Neuronal stem cell (in vitro differentiated cells): ENCODE measurements around the gene DGCR2.
"Not testable (repeated sequence)": the region's sequence is repeated elsewhere in the genome, so short reads cannot be mapped to it uniquely, and the experiment has no call there.

Source experiments
- DNase-seq: peaks from one replicate; pipeline ENCODE4 v3.0.0-alpha.2; 2013; ENCODE audit warnings: low spot score
- H2AFZ ChIP-seq: one replicate; pipeline ENCODE4 v1.6.1; 2013; ENCODE audit warnings: mild to moderate bottlenecking, low read length, inconsistent platforms
- H2AK5ac ChIP-seq: 2 replicates; pipeline ENCODE4 v1.6.1; 2013; ENCODE audit warnings: low read depth, mild to moderate bottlenecking, inconsistent platforms, low read length, moderate library complexity, mixed read lengths
- H2BK120ac ChIP-seq: 2 replicates; pipeline ENCODE4 v1.6.1; 2013; ENCODE audit warnings: low read depth, mild to moderate bottlenecking, inconsistent platforms, low read length, moderate library complexity, mixed read lengths
- H2BK12ac ChIP-seq: one replicate; pipeline ENCODE4 v1.6.1; 2013; ENCODE audit warnings: low read length, inconsistent platforms
- H2BK15ac ChIP-seq: 2 replicates; pipeline ENCODE4 v1.6.1; 2013; ENCODE audit warnings: mild to moderate bottlenecking, low read length, inconsistent platforms, mixed read lengths
- H2BK5ac ChIP-seq: one replicate; pipeline ENCODE4 v1.6.1; 2013; ENCODE audit warnings: inconsistent platforms, mild to moderate bottlenecking, low read length, moderate library complexity
- H3K14ac ChIP-seq: one replicate; pipeline ENCODE4 v1.6.1; 2013; ENCODE audit warnings: low read length, inconsistent platforms
- H3K18ac ChIP-seq: 2 replicates; pipeline ENCODE4 v1.6.1; 2013; ENCODE audit warnings: low read length, inconsistent platforms
- H3K23ac ChIP-seq: 2 replicates; pipeline ENCODE4 v1.6.1; 2013; ENCODE audit warnings: low read depth, mild to moderate bottlenecking, mixed read lengths, low read length, inconsistent platforms; ENCODE audit not compliant: poor library complexity
- H3K27ac ChIP-seq: replicated peaks from 3 replicates; pipeline ENCODE4 v1.5.1; 2013; ENCODE audit warnings: low read length, inconsistent platforms
- H3K27me3 ChIP-seq, 3 experiments: 2 replicates each; pipeline ENCODE4 v1.6.1; 2013; ENCODE audit warnings: low read length in 3 of 3, mild to moderate bottlenecking in 2 of 3, inconsistent platforms in 1 of 3, low read depth in 1 of 3, mixed read lengths in 1 of 3, moderate library complexity in 1 of 3; ENCODE audit not compliant: control insufficient read depth in 3 of 3, insufficient read depth in 3 of 3
- H3K36me3 ChIP-seq, 2 donors: replicated peaks in 1 of 2; 2 replicates each; pipeline ENCODE4 v1.6.1; 2013; ENCODE audit warnings: low read length in 2 of 2; ENCODE audit not compliant: control insufficient read depth in 2 of 2, insufficient read depth in 2 of 2
- H3K4ac ChIP-seq: 2 replicates; pipeline ENCODE4 v1.6.1; 2013; ENCODE audit warnings: inconsistent platforms, mild to moderate bottlenecking, low read length, moderate library complexity
- H3K4me1 ChIP-seq, 2 donors: 1 replicate in 1 of 2; 2 replicates in 1 of 2; pipeline ENCODE4 v1.6.1; 2013; ENCODE audit warnings: low read length in 2 of 2, low read depth in 1 of 2; ENCODE audit not compliant: control insufficient read depth in 2 of 2, insufficient read depth in 1 of 2
- H3K4me2 ChIP-seq: one replicate; pipeline ENCODE4 v1.6.1; 2013; ENCODE audit warnings: mild to moderate bottlenecking, low read length, inconsistent platforms; ENCODE audit not compliant: insufficient read depth, poor library complexity, severe bottlenecking
- H3K4me3 ChIP-seq, 2 donors: 2 replicates each; pipeline ENCODE4 v1.5.1; 2013; ENCODE audit warnings: low read length in 2 of 2, mild to moderate bottlenecking in 2 of 2, inconsistent platforms in 1 of 2, moderate library complexity in 1 of 2
- H3K79me1 ChIP-seq: one replicate; pipeline ENCODE4 v1.6.1; 2013; ENCODE audit warnings: low read depth, mild to moderate bottlenecking, inconsistent platforms, low read length, moderate library complexity
- H3K9ac ChIP-seq: one replicate; pipeline ENCODE4 v1.6.1; 2013; ENCODE audit warnings: mild to moderate bottlenecking, low read depth, low read length, inconsistent platforms; ENCODE audit not compliant: poor library complexity
- H3K9me3 ChIP-seq, 2 donors: replicated peaks in 1 of 2; 2 replicates each; pipeline versions ENCODE3 to v1.6.1; 2013; ENCODE audit warnings: low read length in 2 of 2, mild to moderate bottlenecking in 2 of 2, inconsistent platforms in 1 of 2, low read depth in 1 of 2, mixed read lengths in 1 of 2, moderate library complexity in 1 of 2; ENCODE audit not compliant: control insufficient read depth in 2 of 2, insufficient read depth in 1 of 2
- H4K8ac ChIP-seq: one replicate; pipeline ENCODE4 v1.6.1; 2013; ENCODE audit warnings: low read depth, mild to moderate bottlenecking, inconsistent platforms, low read length, moderate library complexity
- H4K91ac ChIP-seq: one replicate; pipeline ENCODE4 v1.6.1; 2013; ENCODE audit warnings: low read length, low read depth, mild to moderate bottlenecking, inconsistent platforms; ENCODE audit not compliant: poor library complexity
- WGBS, 2 donors: extraction: QIAGEN DNeasy Blood & Tissue Kit; methylation state at CpG; one replicate each; pipeline ENCODE4 v1.1.7; 2013; ENCODE audit warnings: missing lambda C conversion rate in 2 of 2, mixed read lengths in 1 of 2; ENCODE audit not compliant: insufficient read length in 2 of 2, insufficient replicate concordance in 1 of 2; ENCODE audit errors: extremely low coverage in 2 of 2; 5-methylcytosine and 5-hydroxymethylcytosine counted together

DGCR2 gene

DNA sequence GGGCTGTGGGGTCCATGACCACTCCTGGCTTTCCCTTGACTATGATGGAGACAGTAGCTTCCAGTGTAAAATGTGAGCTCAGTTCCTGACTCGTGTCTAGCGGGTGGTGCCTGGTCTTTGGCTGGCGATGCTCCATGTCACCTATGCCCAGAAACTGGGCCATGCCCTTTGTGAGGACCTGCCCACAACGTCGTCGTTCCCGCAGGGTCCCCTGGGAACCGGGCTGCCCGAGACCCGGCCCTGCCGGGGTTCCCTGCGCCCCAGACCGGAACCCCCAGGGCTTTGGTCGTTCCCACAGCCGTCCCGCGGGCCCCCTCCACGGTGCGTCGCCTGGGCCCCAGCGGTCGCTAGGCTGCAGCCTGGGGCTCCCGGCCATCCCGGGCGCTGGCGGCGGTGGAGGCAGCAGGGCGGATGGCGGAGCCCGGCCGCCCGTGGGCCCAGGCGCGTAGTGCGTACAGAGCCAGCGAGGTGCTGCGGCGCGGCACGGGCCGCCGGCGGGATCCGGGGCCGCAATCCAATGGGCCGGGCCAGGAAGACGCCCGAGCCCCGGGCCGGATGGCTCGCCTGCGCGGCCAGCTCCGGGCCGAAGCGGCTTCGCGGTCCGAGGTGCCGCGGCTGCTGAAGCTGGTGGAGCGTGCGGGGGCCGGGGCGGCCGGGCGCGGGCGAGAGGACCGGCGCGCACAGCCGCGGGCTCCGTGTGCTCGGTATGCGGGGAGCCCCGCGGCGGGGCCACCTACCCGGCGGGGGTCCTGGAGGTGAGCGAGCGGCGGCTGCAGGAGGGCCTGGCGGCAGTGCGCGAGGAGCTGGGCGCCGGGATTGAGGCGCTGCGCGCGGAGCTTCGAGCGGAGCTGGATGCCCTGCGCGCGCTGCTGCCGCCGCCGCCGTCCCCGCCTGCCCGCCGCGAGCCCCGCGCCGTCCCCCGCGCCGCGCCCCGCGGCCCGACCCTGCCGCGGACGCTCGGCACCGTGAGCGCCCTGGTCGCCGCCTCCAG lies 92.8 kb downstream of the DGCR2 start:
- not testable (repeated sequence) for H2BK15ac ChIP-seq, H2BK5ac ChIP-seq, DNase-seq, H3K27ac ChIP-seq, H3K4me3 ChIP-seq, H4K8ac ChIP-seq, H3K14ac ChIP-seq, H2BK12ac ChIP-seq, H2AK5ac ChIP-seq, H2BK120ac ChIP-seq, H4K91ac ChIP-seq, H3K23ac ChIP-seq, H3K9ac ChIP-seq, H3K79me1 ChIP-seq, H3K36me3 ChIP-seq, H3K4ac ChIP-seq, H3K9me3 ChIP-seq, H3K4me1 ChIP-seq
- no CpG with 5 or more reads among the region's 125 CpGs for WGBS, 2 donors
- Histone ChIP-seq H3K4me2 (peak overlapping the region; percentile 54), H3K18ac (peak overlapping the region; percentile 48), H2AFZ (peak overlapping the region; percentile 49), H3K27me3 (peaks cover 0 to 27% (median 20%) of the 10 kb centered on the region in 3 experiments)

DNA sequence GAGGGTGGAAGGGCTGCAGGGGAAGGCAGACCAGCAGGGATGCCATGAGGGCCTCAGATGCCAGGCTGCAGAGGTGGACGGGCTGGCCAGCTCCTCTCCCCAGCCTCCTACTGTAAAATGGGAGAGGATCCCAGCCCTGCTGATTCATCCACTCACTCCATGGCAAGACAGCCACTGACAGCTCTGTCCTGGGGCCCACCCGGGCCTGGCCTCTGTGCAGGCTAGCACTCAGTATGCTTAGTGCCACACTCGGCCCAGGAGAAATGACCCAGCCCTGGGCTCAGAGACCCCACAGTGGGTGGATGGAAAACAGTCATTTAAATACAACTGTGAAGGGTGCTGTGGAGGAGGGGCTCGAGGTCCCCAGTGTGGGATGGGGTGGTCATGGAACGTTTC lies 94.2 kb downstream of the DGCR2 start:
- H2BK12ac ChIP-seq, H3K27ac ChIP-seq, H3K23ac ChIP-seq, DNase-seq, H3K79me1 ChIP-seq, H2BK15ac ChIP-seq, H3K9ac ChIP-seq, H2BK120ac ChIP-seq, H2AK5ac ChIP-seq, H3K36me3 ChIP-seq, H3K4ac ChIP-seq, H2BK5ac ChIP-seq, H3K4me2 ChIP-seq, H3K4me3 ChIP-seq, H3K14ac ChIP-seq, H2AFZ ChIP-seq, H4K8ac ChIP-seq, H3K18ac ChIP-seq, H3K4me1 ChIP-seq, H4K91ac ChIP-seq, H3K9me3 ChIP-seq: not testable (repeated sequence)
- peaks cover 0 to 27% (median 20%) of the 10 kb centered on the region in 3 experiments for H3K27me3 ChIP-seq
- WGBS, 2 donors: no CpG with 5 or more reads among the region's 5 CpGs

DNA sequence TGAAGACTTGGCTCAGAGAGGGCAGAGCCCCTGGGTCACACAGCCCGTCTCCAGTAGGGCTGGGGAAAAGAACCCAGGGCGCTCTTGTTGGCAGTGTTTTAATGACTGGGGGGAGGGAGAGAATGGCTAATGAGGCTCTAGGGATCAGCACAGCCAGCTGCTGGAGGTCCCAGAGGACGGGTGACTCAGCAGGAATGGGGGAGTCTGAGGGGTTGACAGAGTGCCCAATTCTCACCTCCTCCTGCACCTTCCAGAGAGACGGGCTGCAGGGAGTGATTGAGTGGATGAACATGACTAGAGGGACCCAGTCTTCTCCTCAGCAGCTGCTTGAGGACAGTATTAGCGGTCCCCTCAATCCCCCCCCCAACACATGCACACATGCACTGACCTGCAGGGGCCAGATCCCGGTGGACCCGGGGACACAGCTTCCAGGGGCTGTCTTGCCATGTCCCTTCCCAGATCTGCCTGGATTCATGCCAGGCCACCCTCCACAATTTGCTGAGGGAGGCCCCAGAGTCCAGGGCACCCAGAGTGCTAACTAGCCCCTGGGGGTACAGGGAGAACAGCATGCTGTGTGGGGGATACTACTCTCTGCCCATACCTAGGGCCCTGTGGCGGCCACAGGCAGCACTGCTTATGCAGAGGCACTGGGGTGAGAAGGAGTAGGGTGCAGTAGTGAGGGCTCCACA lies 94.7 kb downstream of the DGCR2 start:
- H3K23ac ChIP-seq, H2BK12ac ChIP-seq, H4K91ac ChIP-seq, H3K36me3 ChIP-seq, H3K18ac ChIP-seq, H4K8ac ChIP-seq, H2BK120ac ChIP-seq, H3K4me3 ChIP-seq, H3K27ac ChIP-seq, H2BK5ac ChIP-seq, H3K79me1 ChIP-seq, H2AK5ac ChIP-seq, H3K4me1 ChIP-seq, H2BK15ac ChIP-seq, H3K9ac ChIP-seq, H3K14ac ChIP-seq, H3K4me2 ChIP-seq, H3K9me3 ChIP-seq, DNase-seq, H3K4ac ChIP-seq, H2AFZ ChIP-seq: not testable (repeated sequence)
- peaks cover 0 to 27% (median 20%) of the 10 kb centered on the region in 3 experiments for H3K27me3 ChIP-seq
- no CpG with 5 or more reads among the region's 8 CpGs for WGBS, 2 donors

DNA sequence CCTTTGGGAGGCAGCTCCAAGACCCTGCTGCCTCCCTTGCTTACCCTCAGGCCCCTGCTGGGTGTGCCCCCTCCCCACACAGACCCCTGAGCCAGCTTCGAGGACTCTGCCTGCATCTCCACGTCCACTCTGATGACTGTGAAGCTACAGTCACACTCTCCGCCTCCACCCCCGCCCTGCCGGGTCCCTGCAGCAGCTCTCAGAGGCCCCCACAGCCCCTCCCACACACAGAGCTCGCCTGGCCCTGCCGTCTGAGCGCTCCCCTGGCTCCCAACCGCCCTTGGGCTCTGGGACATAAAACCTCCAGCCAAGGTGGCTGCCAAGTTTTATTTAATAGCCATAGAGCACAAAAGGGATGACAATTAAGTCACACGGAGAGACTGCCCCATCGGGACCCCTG lies 96.1 kb downstream of the DGCR2 start:
- not testable (repeated sequence) for H2BK15ac ChIP-seq, H3K23ac ChIP-seq, H3K4me1 ChIP-seq, H2AK5ac ChIP-seq, H3K4ac ChIP-seq, H2BK12ac ChIP-seq, H2BK120ac ChIP-seq, H4K8ac ChIP-seq, H4K91ac ChIP-seq, DNase-seq, H2AFZ ChIP-seq, H3K36me3 ChIP-seq, H3K27ac ChIP-seq, H3K79me1 ChIP-seq, H3K4me2 ChIP-seq, H2BK5ac ChIP-seq, H3K4me3 ChIP-seq, H3K9me3 ChIP-seq, H3K18ac ChIP-seq, H3K9ac ChIP-seq, H3K14ac ChIP-seq
- peaks cover 0 to 24% (median 20%) of the 10 kb centered on the region in 3 experiments for H3K27me3 ChIP-seq
- WGBS, 2 donors: no CpG with 5 or more reads among the region's 11 CpGs
